ENCODE measurements around the gene KRTAP10-7.
"Not testable (repeated sequence)": the region's sequence is repeated elsewhere in the genome, so short reads cannot be mapped to it uniquely, and the experiment has no call there.

The KRTAP10-7 gene

DNA sequence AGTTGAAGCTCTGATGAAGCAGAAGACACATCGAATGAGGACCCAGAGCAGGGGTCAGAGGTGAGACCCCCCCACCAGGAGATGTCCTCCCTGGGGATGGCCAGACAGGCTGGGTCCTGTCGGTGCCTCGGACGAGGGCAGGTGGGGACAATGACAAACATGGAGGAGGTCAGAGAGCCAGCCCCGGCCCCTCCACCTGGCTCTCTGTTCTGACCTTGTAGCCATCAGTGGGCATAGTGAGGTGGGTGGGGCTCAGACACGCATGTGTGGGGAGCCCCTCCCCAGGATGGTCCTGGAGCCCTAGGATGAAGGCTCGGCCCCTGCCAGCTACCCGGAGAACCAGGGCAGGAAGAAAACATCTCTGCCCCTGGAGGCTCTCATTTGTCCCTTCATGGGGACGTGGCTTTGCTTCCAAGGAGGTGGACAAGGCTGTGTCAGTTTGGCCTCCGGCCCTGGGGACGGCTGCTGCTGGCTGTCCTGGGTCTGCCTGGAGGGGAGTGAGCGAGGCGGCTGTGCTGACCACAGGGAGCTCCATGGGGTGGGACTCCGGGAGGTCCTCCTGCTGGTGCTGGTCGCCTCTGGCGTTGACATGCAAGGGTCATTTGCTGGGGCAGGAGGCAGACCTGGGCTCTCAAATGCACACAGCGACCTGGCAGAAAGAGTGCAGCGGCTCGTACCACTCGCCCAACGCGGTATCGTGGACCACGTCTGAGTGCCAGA lies 10.7 kb upstream of the KRTAP10-7 start:
- Histone ChIP-seq H3K4me1 (ENCODE audit: control insufficient read depth, low read length) (no peaks in the 10 kb centered on the region), H3K27ac (ENCODE audit: low read depth, low read length) (no peak overlapping the region), H3K79me2 (ENCODE audit: control insufficient read depth, low read length) (no peaks in the 10 kb centered on the region), H3K9me2 (replicated peaks; ENCODE audit: control insufficient read depth, low read length) (no peaks in the 10 kb centered on the region), H3K36me3 (ENCODE audit: control insufficient read depth, low read length) (no peaks in the 10 kb centered on the region), H3K4me2 (ENCODE audit: low read length) (no peak overlapping the region), H3F3A (ENCODE audit: control insufficient read depth, insufficient read depth) (no peaks in the 10 kb centered on the region), H4K20me1 (ENCODE audit: control insufficient read depth, insufficient read depth, low read depth, low read length) (no peaks in the 10 kb centered on the region), H3K27me3 (ENCODE audit: control insufficient read depth, low read length) (no peaks in the 10 kb centered on the region), H3K4me3 (ENCODE audit: low read length) (no peak overlapping the region), H3K9me3 (ENCODE audit: control insufficient read depth, insufficient read depth, low read length) (no peaks in the 10 kb centered on the region)
- TF ChIP-seq EZH2phosphoT487 (IDR thresholded peaks at IDR 0.05; ENCODE audit: borderline replicate concordance, low read length), result no peak
- TF ChIP-seq, protein P1, sequence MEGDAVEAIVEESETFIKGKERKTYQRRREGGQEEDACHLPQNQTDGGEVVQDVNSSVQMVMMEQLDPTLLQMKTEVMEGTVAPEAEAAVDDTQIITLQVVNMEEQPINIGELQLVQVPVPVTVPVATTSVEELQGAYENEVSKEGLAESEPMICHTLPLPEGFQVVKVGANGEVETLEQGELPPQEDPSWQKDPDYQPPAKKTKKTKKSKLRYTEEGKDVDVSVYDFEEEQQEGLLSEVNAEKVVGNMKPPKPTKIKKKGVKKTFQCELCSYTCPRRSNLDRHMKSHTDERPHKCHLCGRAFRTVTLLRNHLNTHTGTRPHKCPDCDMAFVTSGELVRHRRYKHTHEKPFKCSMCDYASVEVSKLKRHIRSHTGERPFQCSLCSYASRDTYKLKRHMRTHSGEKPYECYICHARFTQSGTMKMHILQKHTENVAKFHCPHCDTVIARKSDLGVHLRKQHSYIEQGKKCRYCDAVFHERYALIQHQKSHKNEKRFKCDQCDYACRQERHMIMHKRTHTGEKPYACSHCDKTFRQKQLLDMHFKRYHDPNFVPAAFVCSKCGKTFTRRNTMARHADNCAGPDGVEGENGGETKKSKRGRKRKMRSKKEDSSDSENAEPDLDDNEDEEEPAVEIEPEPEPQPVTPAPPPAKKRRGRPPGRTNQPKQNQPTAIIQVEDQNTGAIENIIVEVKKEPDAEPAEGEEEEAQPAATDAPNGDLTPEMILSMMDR (IDR thresholded peaks at IDR 0.05; ENCODE audit: low read depth, low read length, poor library complexity, severe bottlenecking), result no peak

DNA sequence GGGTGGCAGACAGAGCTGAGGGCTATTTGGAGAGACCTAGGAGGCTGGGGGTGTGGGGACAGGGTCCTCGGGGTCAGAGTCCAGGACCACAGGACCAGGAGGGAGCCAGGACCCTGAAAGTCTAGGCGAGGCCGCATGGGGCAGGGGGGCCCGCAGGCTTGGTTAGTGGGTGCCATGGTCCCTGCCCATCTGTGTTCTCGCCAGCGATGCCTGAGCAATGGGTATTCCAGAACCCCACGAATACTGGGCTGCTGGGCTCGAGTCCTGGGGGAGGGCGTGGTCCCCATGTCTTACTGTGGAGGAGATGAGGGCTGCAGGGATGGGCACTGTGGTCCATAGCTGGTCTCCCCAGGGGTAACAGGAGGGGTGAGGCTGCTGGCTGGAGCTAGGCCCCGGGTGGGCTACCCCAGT lies 10.1 kb upstream of the KRTAP10-7 start:
- no peaks in the 10 kb centered on the region for H3K9me2 ChIP-seq (replicated peaks; ENCODE audit: control insufficient read depth, low read length)
- H3K36me3 ChIP-seq (ENCODE audit: control insufficient read depth, low read length), result no peaks in the 10 kb centered on the region
- H3K4me2 ChIP-seq (ENCODE audit: low read length), result no peak overlapping the region
- no peaks in the 10 kb centered on the region for H3K27me3 ChIP-seq (ENCODE audit: control insufficient read depth, low read length)
- no peak overlapping the region for H3K27ac ChIP-seq (ENCODE audit: low read depth, low read length)
- no peaks in the 10 kb centered on the region for H4K20me1 ChIP-seq (ENCODE audit: control insufficient read depth, insufficient read depth, low read depth, low read length)
- no peaks in the 10 kb centered on the region for H3K4me1 ChIP-seq (ENCODE audit: control insufficient read depth, low read length)
- H3K4me3 ChIP-seq (ENCODE audit: low read length), result no peak overlapping the region
- no peaks in the 10 kb centered on the region for H3K9me3 ChIP-seq (ENCODE audit: control insufficient read depth, insufficient read depth, low read length)
- H3K79me2 ChIP-seq (ENCODE audit: control insufficient read depth, low read length), result no peaks in the 10 kb centered on the region
- TF ChIP-seq, protein P1 (IDR thresholded peaks at IDR 0.05; ENCODE audit: low read depth, low read length, poor library complexity, severe bottlenecking), result no peak
- no peak for TF ChIP-seq EZH2phosphoT487 (IDR thresholded peaks at IDR 0.05; ENCODE audit: borderline replicate concordance, low read length)
- no peaks in the 10 kb centered on the region for H3F3A ChIP-seq (ENCODE audit: control insufficient read depth, insufficient read depth)

DNA sequence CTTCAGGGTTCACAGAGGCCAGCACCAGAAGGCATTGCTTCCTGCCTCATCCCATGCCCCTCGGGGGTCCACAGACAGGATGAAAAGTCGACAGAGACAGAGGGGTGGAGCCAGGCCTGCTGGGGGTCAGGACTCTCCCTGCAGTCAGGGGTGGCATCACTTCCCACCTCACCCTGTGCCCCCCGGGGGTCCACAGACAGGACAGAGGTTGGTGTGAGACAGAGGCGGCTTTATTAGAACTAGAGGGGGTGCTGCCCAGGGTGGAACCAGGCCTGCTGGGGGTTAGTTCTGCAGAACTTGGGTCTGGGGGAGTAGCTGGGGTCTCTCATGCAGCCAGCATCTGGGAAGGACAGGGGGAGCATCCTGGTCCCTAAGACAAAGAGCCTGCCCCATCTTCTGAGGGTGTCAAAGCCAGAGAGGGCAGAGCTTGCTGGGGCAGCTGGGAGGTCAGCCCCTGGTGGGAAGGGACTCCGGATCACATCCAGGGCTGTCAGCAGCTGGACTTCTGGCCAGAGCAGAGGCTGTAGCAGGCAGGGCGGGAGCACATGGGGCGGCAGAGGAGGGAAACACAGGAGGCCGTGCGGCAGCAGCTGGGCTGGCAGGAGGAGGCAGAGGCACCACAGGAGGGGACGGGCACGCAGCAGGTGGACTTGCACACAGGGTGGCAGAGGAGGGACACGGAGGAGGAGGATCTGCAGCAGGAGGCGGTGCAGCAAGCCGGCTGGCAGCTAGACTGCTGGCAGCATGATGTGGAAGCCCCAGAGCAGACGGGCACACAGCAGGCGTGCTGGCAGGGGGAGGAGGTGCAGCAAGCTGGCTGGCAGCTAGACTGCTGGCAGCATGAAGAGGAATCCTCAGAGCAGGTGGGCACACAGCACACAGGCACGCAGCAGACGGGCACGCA lies 9.2 kb upstream of the KRTAP10-7 start:
- H3K9me2 ChIP-seq (replicated peaks; ENCODE audit: control insufficient read depth, low read length); H3K36me3 ChIP-seq (ENCODE audit: control insufficient read depth, low read length); H3K4me1 ChIP-seq (ENCODE audit: control insufficient read depth, low read length); H3K9me3 ChIP-seq (ENCODE audit: control insufficient read depth, insufficient read depth, low read length); H4K20me1 ChIP-seq (ENCODE audit: control insufficient read depth, insufficient read depth, low read depth, low read length); H3K4me3 ChIP-seq (ENCODE audit: low read length); H3F3A ChIP-seq (ENCODE audit: control insufficient read depth, insufficient read depth); H3K27me3 ChIP-seq (ENCODE audit: control insufficient read depth, low read length); H3K4me2 ChIP-seq (ENCODE audit: low read length); H3K27ac ChIP-seq (ENCODE audit: low read depth, low read length); H3K79me2 ChIP-seq (ENCODE audit: control insufficient read depth, low read length): not testable (repeated sequence)

DNA sequence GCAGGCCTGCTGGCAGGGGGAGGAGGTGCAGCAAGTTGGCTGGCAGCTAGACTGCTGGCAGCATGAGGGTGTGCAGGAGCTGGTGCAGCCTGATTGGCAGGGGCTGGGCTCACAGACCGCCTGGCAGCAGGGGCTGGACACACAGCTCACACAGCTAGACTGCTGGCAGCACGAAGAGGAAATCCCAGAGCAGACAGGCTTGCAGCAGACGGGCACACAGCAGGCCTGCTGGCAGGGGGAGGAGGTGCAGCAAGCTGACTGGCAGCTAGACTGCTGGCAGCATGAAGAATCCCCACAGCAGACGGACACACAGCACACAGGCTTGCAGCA lies 8.6 kb upstream of the KRTAP10-7 start:
- not testable (repeated sequence) for H4K20me1 ChIP-seq (ENCODE audit: control insufficient read depth, insufficient read depth, low read depth, low read length); H3K27ac ChIP-seq (ENCODE audit: low read depth, low read length); H3K4me3 ChIP-seq (ENCODE audit: low read length); H3K9me3 ChIP-seq (ENCODE audit: control insufficient read depth, insufficient read depth, low read length); H3K36me3 ChIP-seq (ENCODE audit: control insufficient read depth, low read length); H3K4me1 ChIP-seq (ENCODE audit: control insufficient read depth, low read length); H3K4me2 ChIP-seq (ENCODE audit: low read length); H3K27me3 ChIP-seq (ENCODE audit: control insufficient read depth, low read length); H3F3A ChIP-seq (ENCODE audit: control insufficient read depth, insufficient read depth); H3K9me2 ChIP-seq (replicated peaks; ENCODE audit: control insufficient read depth, low read length); H3K79me2 ChIP-seq (ENCODE audit: control insufficient read depth, low read length)
